ENCODE data around the gene FOXD2.

The FOXD2 gene

GRCh38 chr1:47437447-47438164 lies at the start of gene FOXD2:
TSS of gene FOXD2 (plus strand) at chr1:47438044. CDS start at chr1:47438136, 92 bp downstream.
- DNase-seq (ENCODE audit: low read depth in 2 of 2), result peak in 1 of 2 experiments; percentile 29

DNA sequence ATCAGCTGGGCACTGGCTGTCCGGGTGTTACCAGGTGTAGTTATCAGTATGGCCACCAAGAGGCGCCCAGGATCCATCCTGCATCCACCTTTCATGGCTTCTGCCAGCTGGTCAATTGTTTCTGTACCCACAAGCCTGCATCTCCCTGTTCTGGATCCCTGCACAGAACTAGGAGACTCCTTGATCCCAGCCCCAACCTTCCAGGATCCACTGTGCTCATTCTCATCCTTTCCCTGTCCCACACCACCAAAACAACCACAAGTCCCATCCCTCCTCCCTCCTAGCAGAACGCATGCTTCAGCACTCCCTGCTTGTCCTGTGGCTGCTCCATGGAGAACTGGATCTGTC lies 49.0 kb upstream of the FOXD2 start:
- DNase-seq (ENCODE audit: low read depth in 2 of 2), result peak in 1 of 2 experiments; percentile 28

DNA sequence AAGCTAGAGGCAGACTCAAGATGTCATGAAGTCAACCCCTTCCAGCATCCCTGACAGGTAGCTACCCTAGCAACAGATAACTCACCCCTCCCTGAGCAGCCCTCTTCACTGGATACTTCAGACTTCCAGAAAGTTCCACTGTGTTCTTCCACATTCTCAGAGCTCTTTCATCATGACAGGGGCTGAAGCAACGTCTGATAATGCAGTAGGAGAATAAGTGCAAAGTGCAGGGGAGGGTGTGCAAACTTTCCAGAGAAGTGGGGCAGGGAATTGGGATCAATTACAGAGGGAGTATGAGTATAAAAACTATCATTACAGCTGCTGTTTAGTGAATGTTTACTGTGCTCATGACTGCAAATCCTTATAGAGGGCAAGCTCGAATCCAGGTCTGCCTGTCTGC lies 48.1 kb upstream of the FOXD2 start:
- DNase-seq (ENCODE audit: low read depth in 2 of 2), result no peak

DNA sequence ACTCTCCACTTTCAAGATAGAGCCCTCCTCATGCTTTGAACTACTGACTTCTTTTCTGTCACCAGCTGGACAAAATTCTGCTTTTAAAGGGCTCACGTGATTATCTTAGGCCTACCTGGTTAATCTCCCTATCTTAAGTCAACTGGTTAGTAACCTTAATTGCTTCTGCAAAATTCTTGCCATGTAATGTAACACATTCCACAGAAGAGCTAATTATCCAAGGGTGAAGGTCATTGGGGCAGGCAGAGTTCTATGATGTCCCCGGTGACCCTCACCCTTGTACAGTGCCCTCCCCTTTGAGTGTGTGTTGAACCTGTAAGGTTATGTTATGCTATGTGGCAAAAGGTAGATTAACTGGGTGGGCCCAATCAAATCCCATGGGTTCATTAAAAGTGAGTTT lies 47.0 kb upstream of the FOXD2 start:
- no peak for DNase-seq (ENCODE audit: low read depth in 2 of 2)

DNA sequence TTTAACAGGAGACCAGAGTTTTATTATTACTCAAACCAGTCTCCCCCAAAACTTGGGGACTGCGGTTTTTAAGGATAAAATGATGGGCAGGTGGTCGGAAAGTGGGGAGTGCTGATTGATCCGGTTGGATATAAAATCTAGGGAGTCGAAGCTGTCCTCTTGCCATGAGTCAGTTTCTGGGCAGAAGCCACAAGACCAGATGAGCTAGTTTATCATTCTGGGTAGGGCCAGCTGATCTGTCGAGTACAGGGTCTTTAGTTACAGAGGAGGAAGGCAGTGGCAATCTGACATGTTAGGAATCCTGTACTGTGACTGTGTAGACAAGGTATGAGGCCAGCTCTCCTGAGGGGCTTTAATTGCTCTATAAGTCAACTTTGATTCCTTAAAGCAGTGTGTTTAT lies 44.7 kb upstream of the FOXD2 start:
- DNase-seq (ENCODE audit: low read depth in 2 of 2), result no peak

- DNase-seq (ENCODE audit: low read depth in 2 of 2), result no peak
Observed at GRCh38 chr1:47395433-47395832, 42.4 kb upstream of the FOXD2 start.

DNA sequence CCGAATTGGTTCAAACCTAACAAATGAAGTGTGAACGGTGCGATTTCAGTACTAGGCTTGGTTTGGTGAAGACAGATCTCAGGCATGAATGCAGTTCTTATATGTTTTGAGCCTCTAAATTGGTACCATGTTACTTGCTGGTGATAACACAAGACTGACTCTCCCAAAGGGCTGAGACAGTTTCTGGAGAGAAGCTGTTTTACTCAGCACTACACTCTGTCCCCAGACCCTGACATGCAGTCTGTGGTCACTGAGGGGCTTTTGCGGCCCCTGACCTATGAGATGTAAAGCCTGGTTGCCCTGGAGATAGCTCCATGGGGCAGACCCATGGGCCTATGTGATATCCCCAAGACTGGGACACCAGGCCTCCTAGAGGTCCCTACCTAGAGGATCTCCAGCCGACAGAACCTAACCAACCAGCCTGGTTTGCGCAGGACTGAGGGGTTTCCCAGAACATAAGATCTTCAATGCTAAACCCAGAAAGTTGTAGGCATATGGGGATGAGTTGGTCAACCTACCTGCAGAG lies 41.1 kb upstream of the FOXD2 start:
- DNase-seq (ENCODE audit: low read depth in 2 of 2), result no peak

GRCh38 chr1:47399138-47399845 lies 38.6 kb upstream of the FOXD2 start:
- no peak for DNase-seq (ENCODE audit: low read depth in 2 of 2)

GRCh38 chr1:47399846-47400155 lies 38.0 kb upstream of the FOXD2 start:
- no peak for DNase-seq (ENCODE audit: low read depth in 2 of 2)

DNA sequence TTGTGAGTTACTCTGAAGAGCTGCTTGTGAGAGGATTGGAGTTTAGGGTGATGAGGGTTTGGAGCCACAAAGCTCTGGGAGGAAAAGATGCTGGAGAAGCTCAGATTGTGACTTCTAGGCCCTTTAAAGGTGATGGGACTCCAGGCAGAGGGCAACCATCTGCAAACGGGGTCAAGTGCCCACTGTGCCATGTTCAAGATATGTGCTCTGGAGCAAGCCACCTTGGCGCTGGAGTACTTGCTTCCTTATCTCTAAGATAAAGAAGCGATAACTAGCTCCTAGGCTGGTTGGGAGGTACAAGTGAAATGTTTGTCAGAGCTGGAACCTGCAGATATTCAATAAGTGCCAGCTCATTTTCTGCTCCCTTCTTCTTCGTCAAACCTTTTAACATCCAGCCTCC lies 36.1 kb upstream of the FOXD2 start:
- DNase-seq (ENCODE audit: low read depth in 2 of 2), result no peak

DNA sequence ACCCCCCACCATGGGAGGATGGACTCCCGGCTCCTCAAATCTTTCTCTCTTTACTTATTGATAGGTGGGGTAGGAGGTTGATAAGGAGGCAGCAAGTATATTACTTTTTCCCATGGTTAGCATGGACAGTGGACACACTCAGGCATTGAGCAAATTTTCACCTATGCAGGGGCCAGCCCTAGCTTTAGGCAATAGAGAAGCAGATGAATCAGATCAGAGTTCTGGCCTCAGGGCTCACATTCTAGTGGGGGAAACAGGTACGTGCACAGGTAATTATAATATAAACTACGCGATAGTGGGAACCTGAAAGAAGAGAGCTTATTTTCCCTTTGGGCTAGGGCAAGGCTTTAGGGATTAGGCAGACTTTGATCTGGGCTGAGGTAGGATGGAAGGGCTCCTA lies 35.3 kb upstream of the FOXD2 start:
- DNase-seq (ENCODE audit: low read depth in 2 of 2), result no peak

DNA sequence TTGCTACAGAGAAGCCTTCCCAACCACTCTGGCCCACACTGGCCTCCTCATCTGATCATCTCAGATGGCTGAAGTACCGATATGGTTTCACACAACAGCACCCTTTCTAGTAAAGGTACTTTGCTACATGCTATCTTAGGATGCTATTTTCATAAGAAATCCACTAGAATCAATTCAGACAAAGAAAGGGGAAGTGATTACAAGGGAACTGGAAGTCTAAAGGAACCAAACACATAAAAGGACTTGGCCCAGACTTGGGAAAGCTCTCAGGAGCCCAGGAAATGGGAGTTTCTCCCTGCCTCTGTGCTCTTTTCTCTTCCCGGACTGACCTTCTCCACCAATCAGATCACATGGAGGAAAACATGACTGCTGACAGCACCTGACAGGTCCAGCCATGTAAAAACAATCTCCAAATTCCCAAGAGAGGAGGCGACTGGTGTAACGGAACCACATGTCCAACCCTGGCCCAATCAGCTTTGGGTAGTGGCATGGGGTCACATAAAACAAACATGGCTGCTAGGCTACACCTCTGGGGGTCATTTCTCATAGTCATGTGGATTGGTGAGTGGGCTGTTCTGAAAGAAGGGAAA lies 34.4 kb upstream of the FOXD2 start:
- DNase-seq (ENCODE audit: low read depth in 2 of 2), result no peak

DNA sequence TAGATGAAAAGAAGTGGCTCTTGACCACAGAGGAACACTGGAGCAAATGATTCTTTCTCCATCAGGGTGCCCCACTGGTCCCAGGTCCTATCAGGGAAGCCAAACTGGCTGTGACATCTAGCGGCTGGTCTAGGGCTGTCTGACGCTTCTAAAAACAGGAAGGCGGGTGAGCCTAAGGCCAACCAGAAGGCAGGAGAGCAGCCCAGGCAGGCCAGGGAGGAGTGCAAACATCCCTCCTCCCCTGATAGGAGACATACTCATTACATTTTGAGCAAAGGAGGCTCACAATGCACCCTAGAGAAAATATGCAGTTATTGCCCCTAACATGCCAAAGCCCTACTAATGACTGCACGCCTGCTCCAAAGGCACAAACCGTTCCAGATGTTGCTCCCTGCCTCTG lies 32.1 kb upstream of the FOXD2 start:
- DNase-seq (ENCODE audit: low read depth in 2 of 2), result no peak

DNA sequence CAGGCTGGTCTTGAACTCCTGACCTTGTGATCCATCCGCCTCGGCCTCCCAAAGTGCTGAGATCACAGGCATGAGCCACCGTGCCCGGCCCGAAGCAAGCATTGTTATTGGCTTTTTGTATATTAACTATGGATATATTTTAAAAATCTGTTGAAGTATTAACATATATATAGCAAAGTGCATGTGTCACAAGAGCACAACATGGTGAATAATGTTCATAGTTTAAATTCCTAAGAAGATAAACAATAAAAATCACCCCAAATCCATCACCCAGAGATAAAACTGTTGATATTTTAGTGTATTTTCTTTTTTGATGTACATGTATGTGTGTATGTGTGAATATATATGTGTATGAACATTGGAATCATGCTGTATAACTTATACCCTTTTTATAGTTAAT lies 30.9 kb upstream of the FOXD2 start:
- no peak for DNase-seq (ENCODE audit: low read depth in 2 of 2)

- no peak for DNase-seq (ENCODE audit: low read depth in 2 of 2)
Observed at GRCh38 chr1:47407481-47407880, 30.4 kb upstream of the FOXD2 start.

- peak; percentile 52 to 54 for DNase-seq (ENCODE audit: low read depth in 2 of 2)
Observed at GRCh38 chr1:47409311-47410067, 28.4 kb upstream of the FOXD2 start.

DNA sequence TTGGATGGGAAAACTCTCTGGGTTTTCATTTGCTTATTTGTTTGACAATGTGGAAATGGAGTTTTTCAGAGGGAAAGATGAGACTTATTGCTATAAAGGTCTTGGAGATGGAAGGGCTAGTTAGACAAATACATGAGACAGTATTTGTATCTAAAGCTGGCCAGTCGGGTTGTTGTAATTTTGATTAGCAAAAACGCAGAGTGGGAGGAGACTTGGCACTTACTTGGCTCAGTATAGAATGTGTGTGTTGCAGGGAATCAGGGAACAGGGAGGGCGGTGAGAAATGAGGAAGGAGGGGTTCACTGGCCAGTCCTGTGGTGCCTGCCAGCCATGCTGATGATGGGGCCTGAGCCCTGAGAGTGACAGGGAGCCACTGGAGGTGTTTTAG lies 27.8 kb upstream of the FOXD2 start:
- DNase-seq (ENCODE audit: low read depth in 2 of 2), result no peak

- DNase-seq (ENCODE audit: low read depth in 2 of 2), result no peak
Observed at GRCh38 chr1:47411436-47411835, 26.4 kb upstream of the FOXD2 start.

- DNase-seq (ENCODE audit: low read depth in 2 of 2), result no peak
Observed at GRCh38 chr1:47412437-47412836, 25.4 kb upstream of the FOXD2 start.

DNA sequence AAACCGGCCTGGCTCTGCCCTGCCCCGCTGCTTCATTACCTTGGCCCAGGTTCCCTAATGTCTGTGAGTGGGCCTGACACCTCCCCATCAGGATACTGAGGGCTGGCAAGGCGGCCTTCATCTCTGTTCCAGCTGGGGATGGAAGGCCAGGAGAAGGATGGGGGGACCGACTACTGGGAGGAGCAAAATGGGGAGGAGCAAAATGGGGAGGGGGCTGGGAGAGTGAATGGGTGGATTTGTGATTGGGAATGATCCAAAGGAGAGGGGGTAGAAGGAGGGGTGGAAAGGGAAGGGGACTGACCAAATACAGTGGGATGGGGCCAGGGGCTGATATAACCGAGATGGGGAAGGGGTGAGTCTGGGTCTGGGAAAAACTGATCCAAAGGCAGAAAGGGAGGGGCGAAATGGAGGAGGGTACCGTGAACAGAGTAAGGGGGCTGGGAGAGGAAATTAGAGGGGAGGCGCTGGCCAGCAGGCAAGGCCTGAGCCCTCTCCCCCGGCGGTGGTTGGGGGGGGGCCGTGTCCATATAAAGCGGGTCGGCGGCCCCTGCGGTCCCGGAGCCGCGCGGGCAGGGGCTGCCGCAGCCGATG lies 22.0 kb upstream of the FOXD2 start, which contains the start of gene FOXE3:
FOXE3 (plus strand) TSS at position 558 of the 591 bp plus-strand sequence; CDS start at position 589, 31 bp downstream.
- DNase-seq (ENCODE audit: low read depth in 2 of 2), result no peak

GRCh38 chr1:47416319-47417169 lies 21.3 kb upstream of the FOXD2 start:
- no peak for DNase-seq (ENCODE audit: low read depth in 2 of 2)
